HCT116 (cell line): ENCODE data around the gene CIDEA. TPM values are rescaled to one million over a fixed set of nuclear protein-coding genes. Genes with fewer than 3 reads are reported as not detected.

Experiments
- ATAC-seq: fragments of 200-7000 bp; cut with Tn5 transposase; 2 replicates; pipeline ENCODE4 v1.9.1; 2020; ENCODE audit warnings: mild to moderate bottlenecking, moderate library complexity
- BruUV-seq: library from RNA; stranded (reverse); fragments of 400-500 nt; replicated peaks from 2 replicates; lab custom pipeline; 2021; lab: Mats Ljungman, UMichigan
- CTCF ChIA-PET: fragments of 300-600 bp; sonication (Branson Sonifier 250); formaldehyde crosslinking; loops from one replicate; lab custom pipeline; 2021; ENCODE audit warnings: antibody characterized with exemption; lab: Charles Lee
- POLR2A ChIA-PET: fragments of 300-600, 350-600 bp; sonication (Branson Sonifier 250); formaldehyde crosslinking; loops from one replicate; lab custom pipeline; 2021; ENCODE audit warnings: antibody characterized with exemption; lab: Charles Lee
- RAD21 ChIA-PET, 2 experiments: fragments of 300-600 bp; sonication (Branson Sonifier 250); formaldehyde crosslinking; loops; one replicate each; lab custom pipeline; 2023; ENCODE audit warnings: low total read pairs in 2 of 2; ENCODE audit not compliant: uncharacterized antibody in 2 of 2, unreplicated experiment in 2 of 2, low non-redundant PET in 1 of 2; lab: Charles Lee
- DNase-seq: peaks from one replicate; pipeline ENCODE4 v3.0.0-alpha.2; 2010; ENCODE audit warnings: low read depth, low spot score
- H2AFZ ChIP-seq: fragments of 200-600 bp; shearing (Covaris generic), sonication (generic); 2 replicates; pipeline ENCODE4 v1.6.1; 2017; ENCODE audit warnings: low read depth, mixed run types, mixed read lengths, antibody characterized with exemption, low read length; ENCODE audit not compliant: poor library complexity, severe bottlenecking
- H3K27ac ChIP-seq: 2 replicates; pipeline ENCODE4 v1.5.1; 2012; ENCODE audit warnings: low read depth, low read length
- H3K27me3 ChIP-seq: fragments of 200-600 bp; sonication (generic); 2 replicates; pipeline ENCODE4 v1.6.1; 2016; ENCODE audit warnings: mixed run types, low read length, mixed read lengths; ENCODE audit not compliant: insufficient read depth
- H3K36me3 ChIP-seq, 2 experiments: fragments of 200-500 bp in 1 of 2; fragments of 200-600 bp in 1 of 2; sonication (Bioruptor generic) in 1 of 2; sonication (generic) in 1 of 2; 2 replicates each; pipeline versions ENCODE4 v1.5.1 to v1.6.1; 2014 to 2016; ENCODE audit warnings: low read length in 2 of 2, inconsistent platforms in 1 of 2, mixed read lengths in 1 of 2, mixed run types in 1 of 2; ENCODE audit not compliant: insufficient read depth in 2 of 2, control insufficient read depth in 1 of 2
- H3K4me1 ChIP-seq, 2 experiments: fragments of 200-600 bp in 1 of 2; sonication (generic) in 1 of 2; 2 replicates each; pipeline versions ENCODE4 v1.5.1 to v1.6.1; 2012 to 2017; ENCODE audit warnings: low read length in 2 of 2, inconsistent platforms in 1 of 2, mild to moderate bottlenecking in 1 of 2, mixed read lengths in 1 of 2, mixed run types in 1 of 2, moderate library complexity in 1 of 2; ENCODE audit not compliant: insufficient read depth in 2 of 2, control insufficient read depth in 1 of 2
- H3K4me2 ChIP-seq: fragments of 200-600 bp; sonication (generic); 2 replicates; pipeline ENCODE4 v1.6.1; 2017; ENCODE audit warnings: mixed run types, low read length, mixed read lengths
- H3K4me3 ChIP-seq, 2 experiments: fragments of 200-600 bp in 1 of 2; sonication (generic) in 1 of 2; replicated peaks in 1 of 2; 2 replicates each; pipeline ENCODE4 v1.5.1; 2011 to 2016; ENCODE audit warnings: low read length in 2 of 2, control low read depth in 1 of 2, low read depth in 1 of 2, mild to moderate bottlenecking in 1 of 2, mixed read lengths in 1 of 2, mixed run types in 1 of 2
- H3K79me2 ChIP-seq: fragments of 200-600 bp; sonication (generic); 2 replicates; pipeline ENCODE4 v1.6.1; 2017; ENCODE audit warnings: mild to moderate bottlenecking, mixed run types, low read length, moderate library complexity, mixed read lengths; ENCODE audit not compliant: insufficient read depth
- H3K9ac ChIP-seq: fragments of 200-600 bp; sonication (generic); 2 replicates; pipeline ENCODE4 v1.6.1; 2016; ENCODE audit warnings: low read length, mixed read lengths
- H3K9me2 ChIP-seq: fragments of 200-600 bp; sonication (generic), shearing (Covaris generic); 2 replicates; pipeline ENCODE4 v1.6.1; 2017; ENCODE audit warnings: mixed run types, mild to moderate bottlenecking, moderate library complexity; ENCODE audit not compliant: insufficient read depth
- H3K9me3 ChIP-seq, 2 experiments: fragments of 200-500 bp in 1 of 2; fragments of 200-600 bp in 1 of 2; sonication (Bioruptor generic) in 1 of 2; sonication (generic) in 1 of 2; 2 replicates each; pipeline ENCODE4 v1.6.1; 2014 to 2017; ENCODE audit warnings: low read length in 2 of 2, mixed read lengths in 2 of 2, inconsistent platforms in 1 of 2, low read depth in 1 of 2, mild to moderate bottlenecking in 1 of 2, mixed run types in 1 of 2, moderate library complexity in 1 of 2; ENCODE audit not compliant: control insufficient read depth in 1 of 2, insufficient read depth in 1 of 2
- H4K20me1 ChIP-seq: fragments of 200-600 bp; sonication (generic), shearing (Covaris generic); 2 replicates; pipeline ENCODE4 v1.6.1; 2017; ENCODE audit warnings: mixed run types, mild to moderate bottlenecking, moderate library complexity; ENCODE audit not compliant: insufficient read depth
- ATF3 ChIP-seq: IDR thresholded peaks from 2 replicates; pipeline ENCODE4 v1.6.1; 2012
- CBX3 ChIP-seq: IDR thresholded peaks from 2 replicates; pipeline ENCODE4 v1.6.1; 2012; ENCODE audit warnings: low read depth
- CEBPB ChIP-seq: IDR thresholded peaks from 2 replicates; pipeline ENCODE4 v1.6.1; 2012; ENCODE audit warnings: low read depth
- ELF1 ChIP-seq: IDR thresholded peaks from 2 replicates; pipeline ENCODE4 v1.6.1; 2012; ENCODE audit warnings: low read depth, borderline replicate concordance
- EZH2phosphoT487 ChIP-seq: fragments of 200-600 bp; IDR thresholded peaks from 2 replicates; pipeline ENCODE4 v1.6.1; 2018; ENCODE audit warnings: antibody characterized with exemption, borderline replicate concordance
- POLR2A ChIP-seq: IDR thresholded peaks from 2 replicates; pipeline ENCODE4 v1.7.0; 2011; ENCODE audit warnings: borderline replicate concordance; ENCODE audit not compliant: insufficient read depth, insufficient read length; ENCODE audit errors: extremely low read depth
- POLR2AphosphoS5 ChIP-seq: IDR thresholded peaks from 2 replicates; pipeline ENCODE4 v1.6.1; 2011; ENCODE audit warnings: mild to moderate bottlenecking, low read depth, low read length, moderate library complexity
- REST ChIP-seq: IDR thresholded peaks from 2 replicates; pipeline ENCODE4 v1.6.1; 2012; ENCODE audit warnings: low read depth
- SRF ChIP-seq: IDR thresholded peaks from 2 replicates; pipeline ENCODE4 v1.6.1; 2012; ENCODE audit warnings: low read depth
- TCF7L2 ChIP-seq: IDR thresholded peaks from 2 replicates; pipeline ENCODE4 v1.7.0; 2011; ENCODE audit warnings: borderline replicate concordance, inconsistent platforms; ENCODE audit not compliant: insufficient read depth, insufficient read length; ENCODE audit errors: extremely low read depth
- intact Hi-C: fragments of 100-400 bp; cut with micrococcal nuclease; formaldehyde crosslinking; loops from 2 replicates; pipeline ENCODE4 v1.10.0; 2022
- total RNA-seq: library from RNA; stranded (reverse); gene quantifications from one replicate; pipeline ENCODE4 v1.2.1, GENCODE V29; 2021; ENCODE audit not compliant: unreplicated experiment

CIDEA gene
- total RNA-seq, 1 experiment from 2014 or later: not detected

GRCh38 chr18:12315911-12316310 lies 61.8 kb downstream of the CIDEA start:
- intact Hi-C loops: no loop called here
- Histone ChIP-seq H3K9me3 (peaks cover 0 to 5% of the 10 kb centered on the region in 2 experiments; a peak in 1 of 4 replicates), H3K4me1 (no peaks in the 10 kb centered on the region), H4K20me1 (peaks cover 5% of the 10 kb centered on the region; the same call in 1 of the 2 replicates), H3K36me3 (peaks cover 25 to 60% of the 10 kb centered on the region in 2 experiments), H3K27ac (no peak overlapping the region), H3K27me3 (no peaks in the 10 kb centered on the region), H3K9me2 (no peaks in the 10 kb centered on the region), H2AFZ (no peak overlapping the region), H3K4me2 (no peak overlapping the region), H3K4me3 (no peak overlapping the region), H3K79me2 (peaks cover 86% of the 10 kb centered on the region), H3K9ac (no peak overlapping the region)
- ChIA-PET RAD21 (no interaction called here), POLR2A (no interaction called here), CTCF (interaction anchor here (4.5 kb wide), 1 partner anchor 13 kb away, joined by 29 read pairs; no protein-coding TSS in a partner anchor)
- BruUV-seq: no TSS peak
- TF ChIP-seq SRF: no peak
- TF ChIP-seq TCF7L2: no peak
- no peak for TF ChIP-seq EZH2phosphoT487
- no peak for TF ChIP-seq CBX3
- TF ChIP-seq POLR2AphosphoS5: no peak
- no peak for TF ChIP-seq POLR2A
- TF ChIP-seq ATF3: no peak
- no peak for TF ChIP-seq ELF1
- TF ChIP-seq REST: no peak
- TF ChIP-seq CEBPB: no peak
- DNase-seq (no peak), ATAC-seq (no peak)
